ENCODE measurements around the gene NFKBIB. TPM values are rescaled to one million over a fixed set of nuclear protein-coding genes. Genes with fewer than 3 reads are reported as not detected.
"Not testable (repeated sequence)": the region's sequence is repeated elsewhere in the genome, so short reads cannot be mapped to it uniquely, and the experiment has no call there.

Gene NFKBIB
- total RNA-seq, 1 experiment from 2014 or later = 51.2 TPM

DNA sequence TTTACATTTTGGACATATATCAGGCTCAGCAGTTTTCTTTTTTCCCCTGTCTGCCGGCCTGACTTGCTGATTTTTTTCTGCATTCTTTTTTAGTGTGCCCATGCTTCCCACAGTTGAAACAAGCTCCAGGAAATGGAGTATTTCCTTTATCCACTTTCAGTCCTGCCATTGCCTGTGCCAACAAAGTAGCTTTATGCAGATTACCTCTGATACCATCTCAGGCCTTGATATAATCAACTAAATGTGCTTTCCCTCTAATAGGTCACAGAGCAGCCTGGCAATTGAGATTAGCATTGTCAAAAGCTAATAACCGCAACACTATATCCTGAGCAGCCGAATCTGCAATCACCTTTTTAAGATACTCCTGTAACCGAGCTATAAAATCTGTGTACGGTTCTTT is 40.2 kb downstream of the NFKBIB start:
- Histone ChIP-seq H2AFZ (ENCODE audit: low read depth, low read length, poor library complexity, severe bottlenecking) (no peak overlapping the region), H3K79me2 (ENCODE audit: insufficient read depth, low read length) (no peaks in the 10 kb centered on the region), H3K4me3 (replicated peaks in 1 of 2; ENCODE audit: low read depth in 1 of 2, low read length in 2 of 2) (no peak overlapping the region), H3K9me2 (ENCODE audit: insufficient read depth) (no peaks in the 10 kb centered on the region), H3K4me2 (ENCODE audit: low read length) (no peak overlapping the region), H3K4me1 (ENCODE audit: control insufficient read depth in 1 of 2, insufficient read depth in 2 of 2, low read length in 2 of 2) (no peaks in the 10 kb centered on the region), H3K27ac (ENCODE audit: low read depth, low read length) (no peak overlapping the region), H3K27me3 (ENCODE audit: insufficient read depth, low read length) (no peaks in the 10 kb centered on the region), H3K36me3 (ENCODE audit: control insufficient read depth in 1 of 2, insufficient read depth in 2 of 2, low read length in 2 of 2) (no peaks in the 10 kb centered on the region), H3K9ac (ENCODE audit: low read length) (no peak overlapping the region), H4K20me1 (ENCODE audit: insufficient read depth) (no peaks in the 10 kb centered on the region), H3K9me3 (ENCODE audit: control insufficient read depth in 1 of 2, insufficient read depth in 1 of 2, low read depth in 1 of 2, low read length in 2 of 2) (peaks cover 0 to 1% of the 10 kb centered on the region in 2 experiments; a peak in 1 of 4 replicates)
- ATAC-seq (no peak), DNase-seq (ENCODE audit: low read depth, low spot score) (no peak)
- ChIA-PET POLR2A (interaction anchor here (0.6 to 1.2 kb wide), 3 partner anchors 9 to 48 kb away, joined by 3 to 4 read pairs (median 3); partner anchors contain the start of genes MRPS12 and SARS2), RAD21 (ENCODE audit: low non-redundant PET in 1 of 2, low total read pairs in 2 of 2, uncharacterized antibody in 2 of 2, unreplicated experiment in 2 of 2) (interaction anchor here in 1 of 2 experiments (0.6 kb wide), 1 partner anchor 99 kb away, joined by 3 read pairs; no protein-coding TSS in a partner anchor), CTCF (interaction anchor here (1.5 kb wide), 1 partner anchor 9 kb away, joined by 7 read pairs; the partner anchor contains the start of genes MRPS12 and SARS2)
- BruUV-seq (replicated peaks) = no TSS peak
- intact Hi-C loops (cut with micrococcal nuclease) = loop anchor here (10.0 kb wide), 1 partner anchor 425 kb away; no protein-coding TSS in a partner anchor
- TF ChIP-seq EGR1 (IDR thresholded peaks at IDR 0.05; ENCODE audit: low read depth) = no peak
- TF ChIP-seq CEBPB (IDR thresholded peaks at IDR 0.05; ENCODE audit: low read depth) = no peak
- no peak for TF ChIP-seq RAD21 (IDR thresholded peaks at IDR 0.05; ENCODE audit: low read depth)
- no peak for TF ChIP-seq ZFX (IDR thresholded peaks at IDR 0.05)
- no peak for TF ChIP-seq POLR2A (IDR thresholded peaks at IDR 0.05; ENCODE audit: borderline replicate concordance, extremely low read depth, insufficient read depth, insufficient read length)
- no peak for TF ChIP-seq YY1 (IDR thresholded peaks at IDR 0.05; ENCODE audit: extremely low read depth, insufficient replicate concordance, low read depth, low read length)
- TF ChIP-seq JUND (IDR thresholded peaks at IDR 0.05) = no peak
- TF ChIP-seq, protein P1, sequence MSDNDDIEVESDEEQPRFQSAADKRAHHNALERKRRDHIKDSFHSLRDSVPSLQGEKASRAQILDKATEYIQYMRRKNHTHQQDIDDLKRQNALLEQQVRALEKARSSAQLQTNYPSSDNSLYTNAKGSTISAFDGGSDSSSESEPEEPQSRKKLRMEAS (IDR thresholded peaks at IDR 0.05) = no peak
- TF ChIP-seq FOSL1 (IDR thresholded peaks at IDR 0.05; ENCODE audit: low read depth) = no peak
- TF ChIP-seq SP1 (IDR thresholded peaks at IDR 0.05; ENCODE audit: low read depth) = no peak
- TF ChIP-seq, protein P2, sequence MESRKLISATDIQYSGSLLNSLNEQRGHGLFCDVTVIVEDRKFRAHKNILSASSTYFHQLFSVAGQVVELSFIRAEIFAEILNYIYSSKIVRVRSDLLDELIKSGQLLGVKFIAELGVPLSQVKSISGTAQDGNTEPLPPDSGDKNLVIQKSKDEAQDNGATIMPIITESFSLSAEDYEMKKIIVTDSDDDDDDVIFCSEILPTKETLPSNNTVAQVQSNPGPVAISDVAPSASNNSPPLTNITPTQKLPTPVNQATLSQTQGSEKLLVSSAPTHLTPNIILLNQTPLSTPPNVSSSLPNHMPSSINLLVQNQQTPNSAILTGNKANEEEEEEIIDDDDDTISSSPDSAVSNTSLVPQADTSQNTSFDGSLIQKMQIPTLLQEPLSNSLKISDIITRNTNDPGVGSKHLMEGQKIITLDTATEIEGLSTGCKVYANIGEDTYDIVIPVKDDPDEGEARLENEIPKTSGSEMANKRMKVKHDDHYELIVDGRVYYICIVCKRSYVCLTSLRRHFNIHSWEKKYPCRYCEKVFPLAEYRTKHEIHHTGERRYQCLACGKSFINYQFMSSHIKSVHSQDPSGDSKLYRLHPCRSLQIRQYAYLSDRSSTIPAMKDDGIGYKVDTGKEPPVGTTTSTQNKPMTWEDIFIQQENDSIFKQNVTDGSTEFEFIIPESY (IDR thresholded peaks at IDR 0.05; ENCODE audit: extremely low read depth, insufficient replicate concordance, low read length) = no peak
- no peak for TF ChIP-seq CBX3 (IDR thresholded peaks at IDR 0.05; ENCODE audit: low read depth)
- no peak for TF ChIP-seq SRF (IDR thresholded peaks at IDR 0.05; ENCODE audit: low read depth)
- no peak for TF ChIP-seq TCF7L2 (IDR thresholded peaks at IDR 0.05; ENCODE audit: borderline replicate concordance, extremely low read depth, insufficient read depth, insufficient read length)
- TF ChIP-seq EZH2phosphoT487 (IDR thresholded peaks at IDR 0.05; ENCODE audit: borderline replicate concordance) = no peak

- H3K4me3 ChIP-seq (replicated peaks in 1 of 2; ENCODE audit: low read depth in 1 of 2, low read length in 2 of 2); H3K4me2 ChIP-seq (ENCODE audit: low read length); H3K9me3 ChIP-seq (ENCODE audit: control insufficient read depth in 1 of 2, insufficient read depth in 1 of 2, low read depth in 1 of 2, low read length in 2 of 2); H3K9ac ChIP-seq (ENCODE audit: low read length); intact Hi-C loops (cut with micrococcal nuclease); H3K27ac ChIP-seq (ENCODE audit: low read depth, low read length); RAD21 ChIA-PET (ENCODE audit: low non-redundant PET in 1 of 2, low total read pairs in 2 of 2, uncharacterized antibody in 2 of 2, unreplicated experiment in 2 of 2); H3K79me2 ChIP-seq (ENCODE audit: insufficient read depth, low read length); POLR2A ChIA-PET; H2AFZ ChIP-seq (ENCODE audit: low read depth, low read length, poor library complexity, severe bottlenecking); DNase-seq (ENCODE audit: low read depth, low spot score); H3K9me2 ChIP-seq (ENCODE audit: insufficient read depth); H4K20me1 ChIP-seq (ENCODE audit: insufficient read depth); ATAC-seq; H3K27me3 ChIP-seq (ENCODE audit: insufficient read depth, low read length); H3K36me3 ChIP-seq (ENCODE audit: control insufficient read depth in 1 of 2, insufficient read depth in 2 of 2, low read length in 2 of 2); H3K4me1 ChIP-seq (ENCODE audit: control insufficient read depth in 1 of 2, insufficient read depth in 2 of 2, low read length in 2 of 2): not testable (repeated sequence)
- CTCF ChIA-PET = interaction anchor here (1.5 kb wide), 1 partner anchor 11 kb away, joined by 7 read pairs; the partner anchor contains the start of genes MRPS12 and SARS2
- BruUV-seq (replicated peaks) = TSS peak; percentile 8
Measured at GRCh38 chr19:38941466-38941865, 41.7 kb downstream of the NFKBIB start.
